Neural cell (in vitro differentiated cells): Measurements from ENCODE around the gene TMF1. TPM values are rescaled to one million over a fixed set of nuclear protein-coding genes. Genes with fewer than 3 reads are reported as not detected.

Experiments
- H2AFZ ChIP-seq: fragments of 200-600, 300-800 bp; sonication (generic), shearing (Covaris generic); 2 replicates; pipeline ENCODE4 v1.6.0; 2014; ENCODE audit warnings: low read depth, mild to moderate bottlenecking, antibody characterized with exemption, low read length, moderate library complexity
- H3F3A ChIP-seq: fragments of 200-600 bp; shearing (Covaris generic); 2 replicates; pipeline ENCODE4 v1.6.1; 2016; ENCODE audit warnings: mild to moderate bottlenecking, moderate library complexity, mixed read lengths, antibody characterized with exemption, low read length; ENCODE audit not compliant: insufficient read depth, poor library complexity, severe bottlenecking
- H3K27ac ChIP-seq: fragments of 200-600, 300-800 bp; sonication (generic), shearing (Covaris generic); 2 replicates; pipeline ENCODE4 v1.5.1; 2014; ENCODE audit warnings: mild to moderate bottlenecking, low read length, moderate library complexity
- H3K27me3 ChIP-seq: fragments of 300-800, 200-600 bp; sonication (generic), shearing (Covaris generic); 2 replicates; pipeline ENCODE4 v1.6.0; 2014; ENCODE audit warnings: mild to moderate bottlenecking, low read depth, low read length, moderate library complexity; ENCODE audit not compliant: insufficient read depth
- H3K36me3 ChIP-seq: fragments of 300-800, 200-600 bp; sonication (generic), shearing (Covaris generic); 2 replicates; pipeline ENCODE4 v1.5.1; 2014; ENCODE audit warnings: mild to moderate bottlenecking, antibody characterized with exemption, low read length, moderate library complexity; ENCODE audit not compliant: insufficient read depth
- H3K4me2 ChIP-seq: fragments of 300-800, 200-600 bp; sonication (generic), shearing (Covaris generic); 2 replicates; pipeline ENCODE4 v1.6.0; 2014; ENCODE audit warnings: mild to moderate bottlenecking, low read length
- H3K4me3 ChIP-seq: fragments of 300-800, 200-600 bp; sonication (generic), shearing (Covaris generic); 2 replicates; pipeline ENCODE4 v1.5.1; 2014; ENCODE audit warnings: mild to moderate bottlenecking, low read length, moderate library complexity
- H3K79me2 ChIP-seq: fragments of 200-600 bp; shearing (Covaris generic); replicated peaks from 2 replicates; pipeline ENCODE4 v1.6.0; 2014; ENCODE audit warnings: mild to moderate bottlenecking, low read length, moderate library complexity; ENCODE audit not compliant: insufficient read depth
- H3K9ac ChIP-seq: fragments of 300-800, 200-600 bp; sonication (generic), shearing (Covaris generic); 2 replicates; pipeline ENCODE4 v1.6.1; 2016; ENCODE audit warnings: mild to moderate bottlenecking, low read length, mixed read lengths
- H3K9me2 ChIP-seq: fragments of 200-600 bp; shearing (Covaris generic); 2 replicates; pipeline ENCODE4 v1.6.1; 2016; ENCODE audit warnings: mild to moderate bottlenecking, low read length, mixed read lengths; ENCODE audit not compliant: insufficient read depth
- H3K9me3 ChIP-seq: fragments of 200-600, 300-800 bp; sonication (generic), shearing (Covaris generic); 2 replicates; pipeline ENCODE4 v1.6.1; 2016; ENCODE audit warnings: mild to moderate bottlenecking, mixed run types, low read length, moderate library complexity, mixed read lengths
- H4K20me1 ChIP-seq: fragments of 200-600 bp; shearing (Covaris generic); 2 replicates; pipeline ENCODE4 v1.6.1; 2016; ENCODE audit warnings: mild to moderate bottlenecking, mixed run types; ENCODE audit not compliant: insufficient read depth
- EP300 ChIP-seq: fragments of 450-650 bp; conservative IDR thresholded peaks from 2 replicates; pipeline ENCODE4 v1.6.1; 2014; ENCODE audit warnings: antibody characterized with exemption, mild to moderate bottlenecking, moderate library complexity; ENCODE audit not compliant: poor library complexity, severe bottlenecking
- EZH2 ChIP-seq: fragments of 200-600, 300-800 bp; shearing (Covaris generic), sonication (generic); IDR thresholded peaks from 2 replicates; pipeline ENCODE4 v1.6.1; 2014; ENCODE audit warnings: antibody characterized with exemption, low read length, borderline replicate concordance, mild to moderate bottlenecking; ENCODE audit not compliant: insufficient read depth, poor library complexity, severe bottlenecking
- MXI1 ChIP-seq: fragments of 450-650 bp; conservative IDR thresholded peaks from 2 replicates; pipeline ENCODE4 v1.6.1; 2014; ENCODE audit warnings: antibody characterized with exemption, mild to moderate bottlenecking; ENCODE audit not compliant: poor library complexity, severe bottlenecking
- POLR2AphosphoS5 ChIP-seq: IDR thresholded peaks from 2 replicates; pipeline ENCODE4 v1.6.1; 2012
- RAD21 ChIP-seq: fragments of 450-650 bp; conservative IDR thresholded peaks from 2 replicates; pipeline ENCODE4 v1.6.1; 2014; ENCODE audit warnings: antibody characterized with exemption, mild to moderate bottlenecking, moderate library complexity
- REST ChIP-seq: IDR thresholded peaks from 2 replicates; pipeline ENCODE4 v1.6.1; 2012; ENCODE audit warnings: borderline replicate concordance
- SMC3 ChIP-seq: fragments of 450-650 bp; conservative IDR thresholded peaks from 2 replicates; pipeline ENCODE4 v1.6.1; 2014; ENCODE audit warnings: antibody characterized with exemption, mild to moderate bottlenecking, moderate library complexity; ENCODE audit not compliant: poor library complexity
- TAF1 ChIP-seq: IDR thresholded peaks from 2 replicates; pipeline ENCODE4 v1.6.1; 2012; ENCODE audit warnings: low read depth
- polyA plus RNA-seq: library from polyadenylated mRNA; depleted of rRNA; stranded (reverse); fragments of >200 nt; gene quantifications from 2 replicates; pipeline ENCODE4 v1.2.3, GENCODE V29; 2014
- TF ChIP-seq, protein P1 (sequence below): fragments of 450-650 bp; IDR thresholded peaks from 2 replicates; pipeline ENCODE4 v1.5.1; 2014; ENCODE audit warnings: antibody characterized with exemption, mild to moderate bottlenecking, moderate library complexity; ENCODE audit not compliant: poor library complexity, severe bottlenecking

The TMF1 gene
- polyA plus RNA-seq, 1 donor from 2014 or later = 21.4 TPM

DNA sequence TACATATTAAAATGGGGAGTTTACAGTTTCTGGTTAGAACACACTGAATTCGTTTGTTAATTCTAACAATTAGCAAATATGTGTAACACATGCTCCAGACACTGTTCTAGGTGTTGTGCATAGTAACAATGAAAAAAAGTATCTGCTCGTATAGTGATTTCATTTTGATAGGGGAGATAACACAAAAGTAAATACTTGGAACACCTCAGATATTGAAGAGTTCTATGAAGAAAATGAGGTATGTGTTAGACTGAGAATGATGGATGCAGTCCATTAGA is 6.8 kb upstream of the TMF1 start:
- Histone ChIP-seq H3K36me3 (peaks cover 19% of the 10 kb centered on the region), H3K79me2 (no peaks in the 10 kb centered on the region), H3F3A (no peaks in the 10 kb centered on the region), H3K9me3 (no peaks in the 10 kb centered on the region), H3K9ac (no peak overlapping the region), H3K27me3 (no peaks in the 10 kb centered on the region), H2AFZ (no peak overlapping the region), H4K20me1 (no peaks in the 10 kb centered on the region), H3K27ac (no peak overlapping the region), H3K4me3 (no peak overlapping the region), H3K4me2 (no peak overlapping the region), H3K9me2 (no peaks in the 10 kb centered on the region)
- TF ChIP-seq, protein P1, sequence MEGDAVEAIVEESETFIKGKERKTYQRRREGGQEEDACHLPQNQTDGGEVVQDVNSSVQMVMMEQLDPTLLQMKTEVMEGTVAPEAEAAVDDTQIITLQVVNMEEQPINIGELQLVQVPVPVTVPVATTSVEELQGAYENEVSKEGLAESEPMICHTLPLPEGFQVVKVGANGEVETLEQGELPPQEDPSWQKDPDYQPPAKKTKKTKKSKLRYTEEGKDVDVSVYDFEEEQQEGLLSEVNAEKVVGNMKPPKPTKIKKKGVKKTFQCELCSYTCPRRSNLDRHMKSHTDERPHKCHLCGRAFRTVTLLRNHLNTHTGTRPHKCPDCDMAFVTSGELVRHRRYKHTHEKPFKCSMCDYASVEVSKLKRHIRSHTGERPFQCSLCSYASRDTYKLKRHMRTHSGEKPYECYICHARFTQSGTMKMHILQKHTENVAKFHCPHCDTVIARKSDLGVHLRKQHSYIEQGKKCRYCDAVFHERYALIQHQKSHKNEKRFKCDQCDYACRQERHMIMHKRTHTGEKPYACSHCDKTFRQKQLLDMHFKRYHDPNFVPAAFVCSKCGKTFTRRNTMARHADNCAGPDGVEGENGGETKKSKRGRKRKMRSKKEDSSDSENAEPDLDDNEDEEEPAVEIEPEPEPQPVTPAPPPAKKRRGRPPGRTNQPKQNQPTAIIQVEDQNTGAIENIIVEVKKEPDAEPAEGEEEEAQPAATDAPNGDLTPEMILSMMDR = no peak
- TF ChIP-seq TAF1 (no peak), REST (no peak), SMC3 (no peak), RAD21 (no peak), MXI1 (no peak), EZH2 (no peak), POLR2AphosphoS5 (no peak), EP300 (no peak)

DNA sequence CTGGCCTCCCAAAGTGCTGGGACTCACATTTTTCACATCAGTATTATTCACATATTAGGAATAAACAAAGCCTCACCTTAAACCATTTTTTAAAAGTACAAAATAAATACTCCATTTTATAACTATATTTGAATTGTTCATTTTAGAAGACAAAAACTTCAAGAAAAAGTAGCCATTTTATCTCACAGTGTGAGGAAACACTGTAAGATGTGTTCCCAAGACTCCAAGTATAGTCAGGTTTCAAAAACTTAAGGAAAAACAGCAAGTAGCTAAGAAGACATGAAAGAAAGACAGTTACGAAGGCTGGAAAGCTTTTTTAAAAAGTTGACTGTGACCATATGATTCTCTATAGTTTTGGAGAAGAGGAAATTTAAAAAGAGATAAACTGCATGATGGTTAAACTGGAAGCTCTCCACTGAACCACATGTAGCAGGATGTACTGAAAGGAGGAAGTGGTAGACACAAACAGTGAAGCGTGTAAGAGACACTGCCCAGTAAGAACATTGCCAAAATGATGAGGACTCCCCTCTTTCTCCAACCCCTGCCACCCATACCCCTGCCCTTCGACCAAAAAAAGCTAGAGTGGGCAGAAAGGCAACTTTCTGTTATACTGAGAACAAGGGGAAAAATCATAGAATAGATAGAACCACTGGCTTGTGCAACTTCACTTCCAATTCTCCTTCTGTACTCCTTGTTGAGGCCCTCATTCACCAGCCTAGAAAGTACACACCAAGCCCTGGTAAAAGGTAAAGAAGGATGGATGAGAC is 6.2 kb upstream of the TMF1 start:
- Histone ChIP-seq H3K36me3 (peaks cover 24% of the 10 kb centered on the region), H3F3A (no peaks in the 10 kb centered on the region), H2AFZ (no peak overlapping the region), H3K79me2 (no peaks in the 10 kb centered on the region), H3K9me2 (no peaks in the 10 kb centered on the region), H3K4me2 (no peak overlapping the region), H3K9ac (no peak overlapping the region), H3K27me3 (no peaks in the 10 kb centered on the region), H3K9me3 (no peaks in the 10 kb centered on the region), H3K4me3 (no peak overlapping the region), H4K20me1 (no peaks in the 10 kb centered on the region), H3K27ac (no peak overlapping the region)
- no peak for TF ChIP-seq SMC3
- no peak for TF ChIP-seq MXI1
- no peak for TF ChIP-seq REST
- TF ChIP-seq RAD21 = no peak
- TF ChIP-seq EZH2 = no peak
- no peak for TF ChIP-seq EP300
- TF ChIP-seq TAF1 = no peak
- TF ChIP-seq, protein P1 = no peak
- TF ChIP-seq POLR2AphosphoS5 = no peak
